IPS DF 4.7 (cell line): ENCODE results near the gene NEDD4.
A peak's percentile ranks its signal among the peaks of the same experiment; 100 is the strongest.
"Not testable (repeated sequence)": the region's sequence is repeated elsewhere in the genome, so short reads cannot be mapped to it uniquely, and the experiment has no call there.

ENCODE experiments used
- DNase-seq: peaks from one replicate; pipeline ENCODE4 v3.0.0-alpha.2; 2013; ENCODE audit warnings: low spot score; ENCODE audit errors: extremely low read depth

NEDD4 gene

DNA sequence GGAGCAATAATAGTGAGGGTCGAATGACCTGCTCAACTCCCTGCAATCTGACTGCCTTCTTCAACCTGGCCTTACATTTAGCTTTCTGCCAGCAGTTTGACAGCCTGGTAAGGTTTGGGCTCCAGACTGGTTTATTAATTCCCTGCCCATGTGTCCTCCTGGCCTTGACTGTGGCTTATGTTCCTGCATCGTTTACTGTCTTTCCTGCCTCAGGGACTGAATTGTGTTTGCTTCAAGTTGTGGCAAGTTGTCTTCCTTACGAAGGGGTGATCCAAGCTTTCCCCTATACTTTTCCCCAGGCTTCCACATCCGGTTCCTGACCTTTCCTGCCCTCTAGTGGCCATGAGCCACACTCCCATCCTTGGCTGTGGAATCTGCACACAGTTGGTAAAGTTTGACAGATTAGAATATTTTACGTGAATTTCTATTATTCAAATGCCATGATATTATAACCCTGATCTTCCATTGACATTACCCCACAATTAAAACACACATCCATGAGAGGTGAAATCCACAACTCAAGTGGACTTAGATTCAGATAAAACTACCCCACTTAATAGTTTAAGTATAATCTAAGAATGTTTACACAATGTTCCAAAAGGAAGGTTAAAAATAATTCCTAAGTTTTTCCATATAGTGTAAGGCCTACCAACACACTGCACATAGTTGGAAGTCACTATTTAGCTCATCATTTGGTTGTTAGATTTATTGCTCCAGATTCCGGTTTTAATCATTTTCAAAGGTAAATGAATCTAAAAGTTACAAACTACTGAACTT is 95.7 kb downstream of the NEDD4 start:
- DNase-seq: peak; percentile 36

DNA sequence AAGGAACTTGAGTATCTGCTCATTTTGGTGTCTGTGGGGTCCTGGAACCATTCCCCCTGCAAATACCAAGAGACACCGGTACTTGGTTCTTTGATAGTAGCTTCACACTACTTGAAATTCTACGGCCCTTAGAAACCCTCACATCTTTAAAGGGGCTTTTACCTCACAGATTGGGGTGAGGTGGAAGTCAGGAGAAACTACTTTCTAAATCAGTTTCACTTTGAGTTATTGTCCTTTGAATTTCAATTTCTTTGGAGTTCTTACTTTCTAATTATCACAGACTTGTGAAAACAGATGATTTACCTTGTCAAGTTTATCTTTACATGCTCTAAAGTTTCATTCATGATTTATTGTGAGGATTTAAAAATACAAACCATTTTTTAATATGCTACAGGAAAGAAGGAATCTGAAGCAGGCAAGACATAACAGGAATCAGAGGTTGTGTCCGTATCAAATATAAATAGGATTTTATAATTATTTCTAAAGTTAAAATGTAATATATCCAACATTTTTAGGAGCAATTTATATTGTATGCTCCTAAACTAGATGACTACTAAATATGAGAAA is 98.9 kb downstream of the NEDD4 start:
- no peak for DNase-seq

- no peak for DNase-seq
These were observed 99.6 kb downstream of the NEDD4 start for GRCh38 chr15:55893852-55894251.

GRCh38 chr15:55891196-55891595 is 102.2 kb downstream of the NEDD4 start:
- DNase-seq: no peak

GRCh38 chr15:55884223-55884622 is 109.2 kb downstream of the NEDD4 start:
- no peak for DNase-seq

GRCh38 chr15:55879181-55879580 is 114.2 kb downstream of the NEDD4 start:
- no peak for DNase-seq

DNA sequence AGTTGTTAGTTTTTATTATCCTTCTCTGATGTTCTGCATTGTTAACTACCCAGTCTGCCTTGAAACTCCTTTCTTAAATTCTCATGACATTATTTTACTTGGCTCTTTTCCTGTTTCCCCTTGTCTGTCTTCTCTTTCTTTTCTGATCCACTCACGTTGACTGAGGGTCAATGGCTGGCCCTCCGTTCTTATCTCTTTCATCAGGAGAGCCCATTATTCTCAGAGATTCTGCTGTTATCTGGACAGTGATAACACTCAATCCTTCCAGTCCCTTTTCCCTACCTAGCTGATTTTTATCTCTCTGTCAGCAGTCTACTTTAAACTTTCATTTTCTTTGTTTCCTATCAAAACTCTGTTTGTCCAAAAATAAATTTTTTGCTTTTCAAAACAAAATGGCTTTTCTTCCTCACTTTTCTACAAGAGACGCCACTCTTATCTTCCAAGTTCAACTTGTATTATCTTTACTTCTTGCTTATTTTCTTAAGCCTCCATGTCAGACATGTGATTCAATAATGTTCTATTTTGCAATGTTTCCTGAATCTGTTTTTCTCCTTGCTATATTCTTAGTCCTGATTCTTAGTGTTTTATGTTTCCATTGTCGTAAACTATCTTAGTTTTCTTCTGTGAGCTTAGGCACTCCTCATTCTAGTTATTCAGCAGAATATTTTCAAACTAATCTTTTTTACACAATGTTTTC is 120.2 kb downstream of the NEDD4 start:
- DNase-seq: no peak

- no peak for DNase-seq
These were observed 120.9 kb downstream of the NEDD4 start for GRCh38 chr15:55872471-55872870.

DNA sequence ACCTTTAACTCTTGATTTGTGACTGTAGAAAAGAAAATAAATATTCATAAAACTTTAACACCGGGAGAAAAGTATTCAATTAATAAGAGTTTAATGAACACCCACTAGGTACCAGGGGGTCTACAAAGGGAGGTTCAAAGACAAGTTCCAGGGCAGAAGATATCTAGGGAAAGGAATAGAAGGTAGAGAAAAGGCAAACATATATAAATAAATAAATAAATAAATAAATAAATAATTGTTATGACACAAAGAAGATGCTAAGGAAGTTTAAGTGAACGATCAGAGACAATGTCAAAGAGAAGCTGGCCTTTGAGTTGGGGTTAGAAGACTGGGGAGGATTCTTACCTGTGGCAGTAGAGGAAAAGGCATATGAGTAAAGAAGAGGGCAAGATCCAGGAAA is 123.8 kb downstream of the NEDD4 start:
- no peak for DNase-seq

- DNase-seq: no peak
These were observed 124.7 kb downstream of the NEDD4 start for GRCh38 chr15:55868707-55869106.

- not testable (repeated sequence) for DNase-seq
These were observed 125.1 kb downstream of the NEDD4 start for GRCh38 chr15:55868291-55868690.

- no peak for DNase-seq
These were observed 129.5 kb downstream of the NEDD4 start for GRCh38 chr15:55863911-55864310.

GRCh38 chr15:55861115-55861514 is 132.3 kb downstream of the NEDD4 start:
- DNase-seq: no peak

DNA sequence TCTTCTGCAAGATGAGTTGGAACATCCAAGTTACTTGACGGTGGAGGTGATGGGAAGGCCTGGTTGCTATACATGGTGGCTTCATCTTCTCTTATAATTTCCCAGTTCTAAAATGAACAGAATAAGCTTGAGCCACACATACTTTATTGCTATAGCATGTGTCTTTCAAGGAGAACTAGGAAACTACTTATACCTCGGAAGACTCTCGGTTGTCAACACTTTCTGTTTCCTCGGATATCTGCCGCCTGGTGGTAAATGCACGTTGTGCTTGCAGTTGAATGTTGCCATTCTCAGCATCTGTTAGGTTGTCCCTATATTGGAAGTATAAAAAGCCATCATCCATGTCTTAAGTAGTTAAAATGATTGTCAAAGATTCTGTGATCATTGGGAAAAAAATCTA is 132.9 kb downstream of the NEDD4 start:
- DNase-seq: no peak

DNA sequence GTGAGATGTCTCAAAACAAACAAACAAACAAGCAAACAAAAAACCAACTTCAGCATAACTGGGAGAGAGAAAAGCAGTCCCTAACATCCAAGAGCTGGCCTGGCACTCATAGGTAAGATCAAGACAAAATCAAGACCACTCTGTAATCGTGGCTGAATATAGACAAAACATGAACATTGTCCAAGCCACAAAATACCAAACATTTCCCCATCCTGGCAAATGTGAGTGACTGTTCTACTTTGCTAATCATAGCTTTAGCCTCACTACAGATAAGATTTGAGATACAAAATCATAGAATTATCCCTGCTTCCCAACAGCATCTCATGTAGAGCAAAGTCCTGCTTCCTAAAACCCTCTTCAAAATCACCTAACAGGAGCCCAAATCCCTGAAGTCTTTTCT is 133.7 kb downstream of the NEDD4 start:
- no peak for DNase-seq

DNA sequence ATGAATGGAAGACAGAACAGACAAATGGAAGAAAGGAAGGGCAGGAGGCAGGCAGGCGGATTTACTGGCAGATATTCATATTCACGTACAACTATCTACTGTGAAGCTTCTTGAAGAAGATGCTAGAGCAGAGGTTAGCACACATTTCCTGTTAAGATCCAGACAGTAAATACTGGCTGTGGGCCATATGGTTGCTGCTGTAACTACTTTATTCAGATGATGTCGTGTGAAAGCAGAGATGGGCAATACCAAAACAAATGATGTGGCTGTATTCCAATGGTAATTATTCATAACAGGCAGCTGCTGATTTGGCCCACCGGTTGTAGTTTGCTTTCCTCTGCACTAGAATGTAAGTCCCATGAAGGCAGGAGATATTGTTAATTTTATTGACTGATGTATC is 134.8 kb downstream of the NEDD4 start:
- DNase-seq: no peak

DNA sequence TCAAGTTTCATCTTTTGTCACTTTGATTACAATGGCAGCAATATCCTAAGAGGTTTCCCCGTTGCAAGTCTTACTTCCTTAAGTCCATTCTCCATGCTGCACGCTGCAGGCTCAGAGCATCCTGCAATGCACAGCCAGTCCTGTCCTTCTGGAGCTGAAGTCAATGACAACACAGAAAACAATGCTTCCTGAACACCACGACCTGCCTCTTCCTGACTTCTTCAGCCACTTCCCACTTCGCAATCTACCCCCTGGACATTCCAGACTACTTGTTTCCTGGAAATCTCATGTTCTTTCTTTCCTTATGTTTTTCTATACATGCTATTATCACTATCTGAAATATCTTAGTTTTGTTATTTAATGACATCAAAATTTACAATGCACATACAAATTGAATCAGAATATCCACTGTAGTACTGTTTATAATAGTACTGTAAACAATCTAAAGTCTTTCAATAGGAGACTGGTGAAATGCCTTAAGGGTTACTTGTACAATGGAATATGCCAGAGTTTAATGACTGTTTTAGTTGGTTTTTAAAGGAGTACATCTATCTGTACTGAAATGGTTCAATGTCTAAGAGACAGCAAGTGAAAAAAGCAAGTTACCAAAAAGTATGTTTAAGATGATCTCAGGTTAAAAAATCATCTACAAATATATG is 136.8 kb downstream of the NEDD4 start:
- DNase-seq: no peak

DNA sequence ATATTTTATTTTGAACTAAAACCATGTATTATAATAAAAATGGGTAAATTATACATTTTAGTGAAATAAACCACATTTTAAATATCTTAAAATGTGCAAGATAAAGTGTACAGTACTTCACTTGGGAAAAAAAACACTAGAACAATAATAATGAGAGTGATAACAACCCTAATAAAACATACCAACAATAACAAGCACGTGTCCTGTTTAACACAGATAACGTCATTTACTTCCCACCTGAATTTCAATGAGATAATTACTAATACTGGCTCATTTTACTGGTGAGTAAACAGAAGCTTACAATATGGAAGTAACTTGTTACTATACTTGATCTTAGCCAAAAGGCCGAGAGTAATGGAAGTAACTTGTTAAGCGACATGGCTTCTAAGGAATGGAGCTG is 140.3 kb downstream of the NEDD4 start:
- DNase-seq: no peak

DNA sequence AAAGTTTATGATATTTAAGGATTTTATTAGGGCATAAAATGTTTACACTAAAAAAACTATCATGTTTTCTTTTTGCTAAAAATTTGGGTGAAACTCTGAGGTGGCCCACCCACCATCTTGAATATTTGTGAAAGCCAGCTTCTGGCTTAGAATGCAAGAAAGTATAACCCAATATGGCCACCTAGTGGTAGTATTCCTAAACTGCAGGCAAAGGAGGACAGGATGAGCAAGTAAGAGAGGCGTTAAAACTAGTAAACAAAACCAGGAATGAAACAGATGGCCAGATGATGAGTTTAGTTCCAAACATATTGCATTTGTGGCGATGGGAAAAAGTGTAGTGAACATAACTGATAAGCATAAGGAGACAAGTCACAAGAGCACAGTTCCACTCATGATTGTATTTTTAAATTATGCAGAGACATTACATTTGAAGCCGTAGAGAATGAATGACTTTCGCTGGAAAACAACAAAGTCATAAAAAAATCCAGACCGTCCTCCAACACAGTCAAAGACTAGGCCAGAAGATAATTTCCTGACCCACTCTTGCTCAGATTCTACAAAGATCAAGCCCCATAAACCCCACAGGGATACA is 147.2 kb downstream of the NEDD4 start:
- DNase-seq: peak; percentile 46

DNA sequence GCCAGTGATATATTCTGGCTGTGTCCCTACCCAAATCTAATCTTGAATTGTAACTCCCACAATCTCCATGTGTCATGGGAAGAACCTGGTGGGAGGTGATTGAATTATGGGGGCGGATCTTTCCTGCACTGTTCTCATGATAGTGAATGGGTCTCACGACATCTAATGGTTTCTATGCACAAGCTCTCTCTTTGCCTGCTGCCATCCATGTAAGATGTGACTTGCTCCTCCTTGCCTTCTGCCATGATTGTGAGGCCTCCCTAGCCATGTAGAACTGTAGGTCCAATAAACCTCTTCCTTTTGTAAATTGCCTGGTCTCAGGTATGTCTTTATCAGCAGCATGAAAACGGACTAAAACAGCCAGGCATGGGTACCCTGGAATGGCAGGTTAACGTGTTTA is 150.5 kb downstream of the NEDD4 start:
- DNase-seq: not testable (repeated sequence)

DNA sequence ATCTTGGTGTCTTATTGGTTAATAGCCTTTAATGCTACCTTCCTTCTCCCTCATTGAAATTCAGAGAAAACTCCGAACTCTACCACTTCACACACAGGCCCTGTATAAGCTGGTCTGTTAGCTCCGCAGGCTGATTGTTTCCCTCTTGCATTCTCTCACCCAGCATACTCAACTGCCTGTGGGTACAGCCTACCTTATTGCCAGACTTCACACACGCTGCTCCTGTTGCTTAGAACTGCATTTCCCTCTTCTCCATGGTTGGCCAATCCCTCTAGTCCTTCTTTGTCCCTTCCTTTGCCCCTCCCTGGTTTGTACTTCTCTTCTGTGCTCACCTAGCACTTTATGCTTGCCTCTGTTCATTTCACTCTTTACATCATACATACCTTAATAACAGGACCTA is 157.5 kb downstream of the NEDD4 start:
- no peak for DNase-seq

DNA sequence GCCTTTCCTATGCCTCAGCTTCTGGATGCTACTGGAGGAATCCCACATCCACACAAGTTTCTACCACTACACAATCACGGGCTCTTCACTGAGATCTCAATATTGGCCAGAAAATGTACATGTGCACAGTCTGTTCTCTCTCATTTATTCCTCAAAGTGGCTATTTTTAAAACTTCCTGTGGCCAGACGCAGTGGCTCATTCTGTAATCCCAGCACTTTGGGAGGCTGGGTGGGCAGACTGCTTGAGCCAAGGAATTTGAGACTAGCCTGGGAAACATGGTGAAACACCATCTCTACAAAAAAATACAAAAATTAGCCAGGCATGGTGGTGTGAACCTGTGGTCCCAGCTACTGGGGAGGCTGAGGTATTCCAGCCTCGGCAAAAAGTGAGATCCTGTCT is 159.1 kb downstream of the NEDD4 start:
- DNase-seq: no peak
